ENCODE measurements around the gene AQP11.
A peak's percentile ranks its signal among the peaks of the same experiment; 100 is the strongest.
"Not testable (repeated sequence)": the region's sequence is repeated elsewhere in the genome, so short reads cannot be mapped to it uniquely, and the experiment has no call there.

The AQP11 gene

GRCh38 chr11:77589181-77589520 lies 602 bp upstream of the AQP11 start:
- peak overlapping the region in 15 of 21 experiments; percentile 22 to 83 (median 67) for H3K27ac ChIP-seq
- peak overlapping the region; percentile 43 to 74 (median 57) for H3K4me3 ChIP-seq

GRCh38 chr11:77590194-77590782 lies 535 bp downstream of the AQP11 start:
- H3K4me3 ChIP-seq, result peak overlapping the region; percentile 43 to 74 (median 57)
- peak overlapping the region in 8 of 21 experiments; percentile 31 to 83 (median 68) for H3K27ac ChIP-seq

DNA sequence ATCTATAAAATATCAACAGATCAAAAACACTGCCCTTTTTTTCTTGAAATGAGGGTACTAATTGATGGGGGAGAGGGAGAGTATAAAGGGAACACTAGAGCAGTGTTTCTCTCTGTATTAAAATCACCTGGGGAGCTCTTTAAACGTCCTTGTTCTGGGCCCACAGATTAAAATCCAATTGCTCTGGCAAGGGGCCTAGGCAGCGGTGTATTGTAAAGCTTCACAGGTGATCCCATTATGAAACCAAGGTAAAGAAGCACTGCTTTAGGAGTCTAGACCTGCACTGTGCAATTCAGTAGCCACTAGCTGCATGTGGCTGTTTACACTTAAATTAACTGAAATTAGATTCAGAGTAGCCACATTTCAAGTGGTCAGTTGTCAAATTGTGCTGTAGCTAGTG lies 3.0 kb downstream of the AQP11 start:
- Histone ChIP-seq H3K4me3 (no peak overlapping the region), H3K27ac (no peak overlapping the region)

- Histone ChIP-seq H3K27ac (no peak overlapping the region), H3K4me3 (no peak overlapping the region)
Observed at GRCh38 chr11:77593883-77594282, 4.1 kb downstream of the AQP11 start.

- Histone ChIP-seq H3K27ac (no peak overlapping the region), H3K4me3 (no peak overlapping the region)
Observed at GRCh38 chr11:77596626-77597025, 6.9 kb downstream of the AQP11 start.

DNA sequence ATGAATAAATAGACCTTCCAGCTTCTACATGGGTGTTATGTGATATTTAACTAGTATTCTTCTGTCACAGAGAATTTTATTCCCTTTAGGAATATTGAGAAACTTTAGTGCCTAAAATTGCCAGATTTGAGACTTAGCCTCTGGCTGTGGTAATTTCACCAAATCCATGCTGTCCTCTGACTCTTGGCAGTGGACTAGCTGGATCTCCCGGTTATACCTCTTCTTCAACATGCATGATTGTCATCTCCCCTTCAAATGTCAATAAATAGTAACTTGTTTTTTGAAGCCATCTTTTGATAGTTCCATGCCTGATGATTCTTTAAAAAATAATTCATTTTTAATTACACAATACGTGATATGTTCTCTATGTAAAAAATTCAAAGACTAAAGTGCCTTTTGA lies 8.4 kb downstream of the AQP11 start:
- Histone ChIP-seq H3K27ac (no peak overlapping the region), H3K4me3 (no peak overlapping the region)

DNA sequence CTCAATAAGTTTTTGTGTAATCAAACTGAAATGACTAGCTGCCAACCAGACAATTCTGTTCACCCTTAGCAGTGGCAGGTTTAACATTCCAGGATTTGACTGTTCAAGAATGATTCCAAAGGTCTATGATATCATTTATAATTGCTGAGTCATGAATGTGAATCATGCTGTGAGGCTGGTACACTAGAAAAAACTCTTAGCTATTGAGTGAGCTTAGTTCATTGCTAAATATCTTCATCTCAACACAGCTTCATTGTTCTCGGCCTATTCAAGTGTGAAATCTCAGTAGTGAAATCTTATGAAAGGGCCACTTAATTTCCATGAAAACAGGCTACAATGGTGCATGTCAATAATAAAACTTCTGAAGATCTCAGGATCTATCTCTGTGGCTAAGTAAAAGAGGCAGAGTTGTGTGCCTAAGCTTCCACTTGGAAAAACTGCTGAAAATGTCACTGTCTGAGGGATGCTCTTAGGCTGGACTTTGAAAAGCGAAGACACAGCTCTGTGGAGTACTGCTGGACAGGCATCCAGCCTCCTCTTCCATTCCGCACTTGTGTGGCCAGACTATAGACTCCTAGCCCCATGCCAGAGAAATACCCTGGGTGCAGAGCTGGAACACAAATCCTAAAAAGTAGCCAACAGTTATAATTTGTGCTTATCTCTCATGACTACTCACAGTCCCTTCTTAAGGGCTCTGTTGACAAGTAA lies 12.8 kb downstream of the AQP11 start:
- H3K4me3 ChIP-seq, result no peak overlapping the region
- H3K27ac ChIP-seq, result no peak overlapping the region

GRCh38 chr11:77604281-77604680 lies 14.5 kb downstream of the AQP11 start:
- Histone ChIP-seq H3K27ac (no peak overlapping the region), H3K4me3 (no peak overlapping the region)

DNA sequence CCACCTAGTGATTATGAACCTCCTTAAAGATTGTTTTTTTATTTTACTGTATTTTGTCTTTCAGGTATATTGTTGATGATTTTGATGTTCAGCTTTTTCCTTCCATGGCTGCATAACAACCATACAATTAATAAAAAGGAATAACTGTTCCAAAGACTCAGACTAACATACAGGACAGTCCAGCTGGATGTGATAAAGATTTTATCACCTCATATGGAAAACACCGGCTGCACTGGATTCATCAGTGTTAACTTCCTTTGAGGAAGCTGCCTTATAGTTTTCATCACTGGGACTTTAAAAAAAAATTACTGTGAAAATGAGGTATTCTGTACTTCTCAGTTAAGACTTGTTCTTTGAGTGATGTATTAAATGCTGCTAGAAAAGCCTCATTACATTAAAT lies 19.5 kb downstream of the AQP11 start:
- no peak overlapping the region for H3K4me3 ChIP-seq
- no peak overlapping the region for H3K27ac ChIP-seq

DNA sequence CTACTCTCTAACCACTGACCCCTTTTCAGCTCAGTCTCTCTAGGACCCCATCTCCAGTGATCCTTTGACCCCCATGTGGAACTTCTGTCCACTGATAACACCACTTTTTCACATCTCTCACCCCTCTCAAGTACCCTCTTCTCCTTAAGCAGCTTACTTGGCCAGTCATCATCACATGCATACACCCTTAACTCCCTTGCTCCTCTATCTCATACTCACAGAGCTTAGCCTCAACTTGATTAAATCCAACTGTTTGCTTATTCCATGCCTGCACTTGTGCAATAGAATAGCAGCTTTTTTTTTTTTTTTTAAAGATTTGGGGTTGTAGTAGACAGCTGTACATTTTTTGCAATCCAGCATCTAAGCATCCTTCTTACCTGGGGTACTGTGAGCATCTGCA lies 22.2 kb downstream of the AQP11 start:
- Histone ChIP-seq H3K27ac (no peak overlapping the region), H3K4me3 (no peak overlapping the region)

- no peak overlapping the region for H3K4me3 ChIP-seq
- peak overlapping the region in 3 of 21 experiments; percentile 1 to 21 (median 9) for H3K27ac ChIP-seq
Observed at GRCh38 chr11:77617892-77618291, 28.1 kb downstream of the AQP11 start.

- no peak overlapping the region for H3K4me3 ChIP-seq
- H3K27ac ChIP-seq, result no peak overlapping the region
Observed at GRCh38 chr11:77619576-77620198, 29.9 kb downstream of the AQP11 start.

GRCh38 chr11:77630157-77630710 lies 40.5 kb downstream of the AQP11 start:
- no peak overlapping the region for H3K27ac ChIP-seq
- no peak overlapping the region for H3K4me3 ChIP-seq

DNA sequence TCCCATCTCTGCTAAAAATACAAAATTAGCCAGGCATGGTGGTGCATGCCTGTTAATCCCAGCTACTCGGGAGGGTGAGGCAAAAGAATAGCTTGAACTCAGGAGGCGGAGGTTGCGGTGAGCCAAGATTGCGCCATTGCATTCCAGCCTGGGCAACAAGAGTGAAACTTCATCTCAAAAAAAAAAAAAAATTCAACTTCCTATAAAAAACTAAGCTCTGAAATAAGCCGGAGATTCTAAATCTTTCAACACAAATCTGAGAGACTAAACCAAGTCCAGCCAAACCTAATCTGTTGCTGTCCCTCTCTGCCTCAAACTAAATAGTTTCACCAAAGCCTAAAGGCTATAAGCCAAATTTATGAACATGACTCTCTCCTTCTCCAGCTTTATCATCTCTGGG lies 44.2 kb downstream of the AQP11 start:
- peak overlapping the region in 5 of 21 experiments; percentile 12 to 49 (median 30) for H3K27ac ChIP-seq
- not testable (repeated sequence) for H3K4me3 ChIP-seq

DNA sequence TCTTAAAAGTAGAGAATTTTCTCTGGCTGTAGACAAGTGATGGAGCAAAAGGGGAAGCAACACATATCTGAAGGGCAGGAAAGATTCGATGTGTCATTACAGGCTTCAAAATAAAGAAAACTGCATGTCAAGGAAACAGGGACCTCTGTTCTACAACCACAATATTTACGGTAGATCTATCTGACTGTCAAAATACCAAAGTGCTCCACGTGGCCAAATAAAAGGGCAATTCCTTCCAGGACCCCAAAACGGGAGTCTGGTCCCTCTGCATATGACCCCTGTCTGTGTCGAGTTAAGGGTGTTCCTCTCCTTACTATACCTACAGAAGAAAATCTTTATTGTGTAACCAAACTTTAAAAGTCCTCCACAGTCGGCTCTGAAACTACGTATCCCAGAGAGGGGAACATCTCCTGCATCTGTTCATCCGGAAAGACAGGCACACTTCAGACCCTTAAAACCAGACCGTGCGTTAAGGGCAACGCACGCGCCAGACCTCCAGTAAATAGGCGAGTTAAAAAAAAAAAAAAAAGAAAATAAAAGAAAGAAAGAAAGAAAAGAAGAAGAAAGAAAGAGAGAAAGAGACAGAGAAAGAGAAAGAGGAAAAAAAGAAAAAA lies 47.1 kb downstream of the AQP11 start:
- Histone ChIP-seq H3K4me3 (peak overlapping the region; percentile 60 to 98 (median 72)), H3K27ac (peak overlapping the region in 20 of 21 experiments; percentile 67 to 92 (median 79))

- peak within 1 kb of the TSS in 20 of 21 experiments; percentile 67 to 92 (median 79) for H3K27ac ChIP-seq
Observed at GRCh38 chr11:77637345-77638165, 47.8 kb downstream of the AQP11 start, which contains the start of gene CLNS1A. Gene CLNS1A, minus strand, starts transcription at chr11:77637794. Its CDS starts 80 bp downstream, at chr11:77637714.

DNA sequence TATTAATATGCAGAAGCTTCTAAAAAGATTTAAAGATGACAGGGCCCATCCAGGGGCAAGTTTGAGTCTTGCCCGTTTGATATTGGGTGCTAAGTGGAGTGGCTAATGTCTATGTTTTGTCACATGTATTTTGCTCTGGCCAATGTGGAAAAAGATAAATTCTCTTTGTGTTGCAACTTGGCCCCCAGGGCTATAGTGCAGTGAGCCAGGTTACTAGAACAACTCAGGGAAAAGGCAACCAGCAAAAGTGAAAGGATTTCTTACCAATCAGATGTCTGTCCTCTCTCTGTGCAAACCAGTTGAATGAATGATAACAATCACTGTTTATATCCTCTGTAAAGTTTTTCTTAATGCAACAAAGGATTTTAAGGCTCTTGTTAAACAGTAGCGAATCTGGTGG lies 52.5 kb downstream of the AQP11 start:
- H3K27ac ChIP-seq, result no peak overlapping the region

More at GRCh38 chr11:77637345-77638165, 47.8 kb downstream of the AQP11 start, which contains the start of gene CLNS1A:
- peak within 1 kb of the TSS; percentile 60 to 98 (median 72) for H3K4me3 ChIP-seq

GRCh38 chr11:77644887-77645286 lies 55.1 kb downstream of the AQP11 start:
- Histone ChIP-seq H3K27ac (no peak overlapping the region), H3K4me3 (no peak overlapping the region)

More for the DNA sequence above, 52.5 kb downstream of the AQP11 start:
- no peak overlapping the region for H3K4me3 ChIP-seq

DNA sequence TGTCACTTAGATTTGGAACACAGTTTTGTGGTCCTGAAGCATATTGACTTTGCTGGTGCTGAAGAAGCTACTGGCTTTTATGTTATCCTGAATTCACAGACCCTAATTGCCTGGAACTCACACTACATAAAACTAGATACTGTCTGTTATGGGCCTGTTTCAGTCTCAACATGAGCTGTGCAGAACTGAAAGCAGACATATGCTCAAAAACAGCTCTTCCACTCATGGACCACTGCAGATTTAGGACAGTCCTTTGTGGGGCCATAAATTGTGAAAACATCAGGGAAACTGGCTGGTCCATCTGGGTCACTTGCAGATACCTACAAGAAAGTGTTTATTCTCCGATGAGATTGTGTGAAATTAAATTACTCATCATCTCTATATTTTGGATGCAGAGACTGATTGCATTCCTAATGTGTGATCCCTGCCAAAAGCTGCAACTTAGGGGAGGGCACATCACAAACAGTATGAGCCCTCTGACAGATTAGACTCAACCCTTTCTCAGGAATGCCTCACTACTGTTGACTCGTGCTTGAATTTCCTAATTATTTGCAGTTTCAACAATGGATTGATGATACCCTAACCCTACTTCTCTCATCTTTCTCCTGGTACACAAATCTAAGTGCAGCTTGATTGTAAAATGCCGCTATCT lies 58.0 kb downstream of the AQP11 start:
- Histone ChIP-seq H3K4me3 (no peak overlapping the region), H3K27ac (no peak overlapping the region)
